ENCODE data around the gene TNFRSF25. TPM values are rescaled to one million over a fixed set of nuclear protein-coding genes. Genes with fewer than 3 reads are reported as not detected.

TNFRSF25 gene
- total and polyA plus RNA-seq, 11 donors = 4.7 to 17.5 (median 9.3) TPM

DNA sequence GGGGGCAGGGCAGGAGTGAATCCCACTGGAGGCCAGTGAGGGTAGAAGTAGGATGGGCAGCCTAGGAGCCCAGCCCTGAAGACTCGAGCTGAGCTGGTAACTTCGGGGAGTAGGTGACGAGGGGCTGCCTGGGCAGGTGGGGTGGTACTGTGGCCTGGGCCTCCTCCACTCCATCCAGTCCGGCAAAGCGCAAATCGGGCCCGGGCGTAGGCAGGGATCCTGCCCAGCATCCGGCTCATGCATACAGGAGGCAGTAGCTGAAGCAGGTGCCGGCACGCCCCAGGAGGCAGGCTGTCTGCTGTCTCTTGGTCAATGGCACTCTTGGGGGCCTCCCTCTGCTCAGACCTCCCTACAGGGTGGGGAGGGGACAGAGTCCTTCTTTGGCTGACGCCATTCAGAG lies 1.3 kb upstream of the TNFRSF25 start:
- peaks cover 0 to 65% (median 33%) of the 10 kb centered on the region in 9 donors for H3K36me3 ChIP-seq
- H3K27me3 ChIP-seq = peaks cover 0 to 7% (median 0%) of the 10 kb centered on the region in 9 donors
- peaks cover 0 to 19% (median 2%) of the 10 kb centered on the region in 12 donors for H3K4me1 ChIP-seq
- TF ChIP-seq POLR2A (IDR thresholded peaks at IDR 0.05) (no peak), CTCF (IDR thresholded peaks at IDR 0.05) (no peak)
- intact Hi-C loops (cut with DNase I) = no loop called here
- ATAC-seq (no peak), DNase-seq (no peak)
- H3K9me3 ChIP-seq = no peaks in the 10 kb centered on the region
- 95 to 99% (median 97%) methylated on average over 11 to 12 of the region's 12 CpGs for WGBS, 4 donors
- no peak overlapping the region for H3K27ac ChIP-seq
- no peak overlapping the region for H3K4me3 ChIP-seq

GRCh38 chr1:6466751-6467150 lies 778 bp upstream of the TNFRSF25 start:
- ATAC-seq (no peak), DNase-seq (no peak)
- Histone ChIP-seq H3K4me3 (no peak overlapping the region), H3K27ac (no peak overlapping the region), H3K9me3 (no peaks in the 10 kb centered on the region), H3K4me1 (peaks cover 0 to 19% (median 2%) of the 10 kb centered on the region in 12 donors), H3K27me3 (peaks cover 0 to 7% (median 0%) of the 10 kb centered on the region in 9 donors), H3K36me3 (peaks cover 0 to 65% (median 35%) of the 10 kb centered on the region in 9 donors)
- intact Hi-C loops (cut with DNase I) = no loop called here
- 89 to 97% (median 94%) methylated on average over 5 of the region's 5 CpGs for WGBS, 4 donors
- TF ChIP-seq POLR2A (IDR thresholded peaks at IDR 0.05) (no peak), CTCF (IDR thresholded peaks at IDR 0.05) (no peak)

- TF ChIP-seq POLR2A (IDR thresholded peaks at IDR 0.05) (no peak), CTCF (IDR thresholded peaks at IDR 0.05) (no peak)
- no peak for DNase-seq
- ATAC-seq = no peak
- intact Hi-C loops (cut with DNase I) = no loop called here
- H3K4me1 ChIP-seq = peaks cover 0 to 27% (median 6%) of the 10 kb centered on the region in 12 donors
- H3K4me3 ChIP-seq = peak overlapping the region in 4 of 12 donors; percentile 4 to 55 (median 14)
- peaks cover 0 to 9% (median 4%) of the 10 kb centered on the region in 9 donors for H3K27me3 ChIP-seq
- H3K9me3 ChIP-seq = no peaks in the 10 kb centered on the region
- peak overlapping the region in 1 of 12 donors; percentile 37 for H3K27ac ChIP-seq
- WGBS, 4 donors = 56 to 67% (median 63%) methylated on average over 10 to 21 of the region's 21 CpGs
- H3K36me3 ChIP-seq = peaks cover 0 to 57% (median 39%) of the 10 kb centered on the region in 9 donors
These were observed 440 bp downstream of the TNFRSF25 start for GRCh38 chr1:6465461-6466005.

DNA sequence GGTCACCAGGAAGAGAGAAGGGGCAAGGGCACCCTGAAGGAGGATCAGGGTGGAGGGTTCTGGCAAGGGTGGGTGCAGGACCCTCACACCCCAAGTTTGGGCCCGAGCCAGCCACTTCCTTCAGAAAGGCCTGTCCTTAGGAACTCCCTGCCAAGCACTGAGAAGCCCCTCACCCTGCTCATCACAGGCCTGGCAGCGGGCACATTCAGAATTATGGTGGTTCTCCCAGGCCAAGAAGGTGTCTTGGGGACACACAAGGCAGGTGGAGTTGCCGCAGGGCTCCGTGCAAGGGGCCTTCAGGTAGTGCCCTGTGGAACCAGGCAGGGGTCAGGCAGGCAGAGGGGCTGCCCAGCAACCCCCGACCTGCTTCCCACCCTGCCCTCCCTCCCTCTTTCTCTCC lies 1.1 kb downstream of the TNFRSF25 start:
- H3K9me3 ChIP-seq = no peaks in the 10 kb centered on the region
- WGBS, 4 donors = 84 to 95% (median 93%) methylated on average over 5 of the region's 5 CpGs
- peaks cover 0 to 51% (median 33%) of the 10 kb centered on the region in 9 donors for H3K36me3 ChIP-seq
- peak in 1 of 5 donors; percentile 30 for DNase-seq
- ATAC-seq = no peak
- no peak for TF ChIP-seq CTCF (IDR thresholded peaks at IDR 0.05)
- no peak for TF ChIP-seq POLR2A (IDR thresholded peaks at IDR 0.05)
- H3K4me3 ChIP-seq = peak overlapping the region in 1 of 12 donors; percentile 55
- H3K4me1 ChIP-seq = peaks cover 0 to 33% (median 10%) of the 10 kb centered on the region in 12 donors
- peaks cover 0 to 15% (median 5%) of the 10 kb centered on the region in 9 donors for H3K27me3 ChIP-seq
- intact Hi-C loops (cut with DNase I) = no loop called here
- peak overlapping the region in 1 of 12 donors; percentile 9 for H3K27ac ChIP-seq

Measured in heart left ventricle (tissue), 16 donors.